CD1c-positive myeloid dendritic cell (primary cell): ENCODE data around the gene IQSEC1.
A peak's percentile ranks its signal among the peaks of the same experiment; 100 is the strongest.

Experiments used
- DNase-seq: peaks from one replicate; pipeline ENCODE4 v3.0.0-alpha.2; 2016; ENCODE audit errors: extremely low spot score

Gene IQSEC1

GRCh38 chr3:13049400-13049799 lies 23.8 kb downstream of the IQSEC1 start:
- DNase-seq = no peak

- no peak for DNase-seq
These were observed 25.7 kb downstream of the IQSEC1 start for GRCh38 chr3:13047296-13048165.

DNA sequence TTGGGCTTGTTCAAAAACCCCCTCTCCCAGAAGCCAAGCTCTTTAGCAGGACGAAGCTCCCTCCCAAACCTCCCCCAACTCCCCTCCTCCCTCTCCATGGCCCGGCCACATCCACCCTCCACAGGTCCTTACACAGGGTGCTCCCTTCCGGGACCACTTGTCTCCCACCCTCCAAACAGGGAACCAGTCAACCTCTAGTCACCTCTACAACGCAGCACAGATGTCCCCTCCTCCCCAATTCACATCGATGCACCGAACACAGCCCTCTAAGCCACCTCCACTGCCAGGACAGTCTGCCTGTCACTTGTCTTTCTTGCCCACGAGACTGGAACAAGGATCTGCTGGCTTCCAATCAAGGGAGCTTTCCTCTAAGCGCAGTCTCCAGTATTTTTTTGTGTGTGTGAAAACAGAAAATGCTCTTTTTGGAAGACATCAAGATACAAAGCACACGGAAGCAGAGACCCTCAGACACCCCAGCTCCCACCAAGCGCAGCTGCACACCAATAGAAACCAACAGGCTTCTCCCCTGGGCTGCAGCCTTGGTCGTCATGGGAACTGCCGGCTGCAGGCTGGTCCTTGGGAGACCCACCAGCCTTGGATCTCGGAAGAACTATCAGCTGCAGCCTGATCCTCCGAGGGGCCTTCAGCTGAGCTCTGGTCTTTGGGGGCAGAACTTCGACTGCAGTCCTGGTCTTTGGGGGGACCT lies 26.5 kb downstream of the IQSEC1 start:
- no peak for DNase-seq

- peak; percentile 73 for DNase-seq
These were observed 27.2 kb downstream of the IQSEC1 start for GRCh38 chr3:13045904-13046568.

DNA sequence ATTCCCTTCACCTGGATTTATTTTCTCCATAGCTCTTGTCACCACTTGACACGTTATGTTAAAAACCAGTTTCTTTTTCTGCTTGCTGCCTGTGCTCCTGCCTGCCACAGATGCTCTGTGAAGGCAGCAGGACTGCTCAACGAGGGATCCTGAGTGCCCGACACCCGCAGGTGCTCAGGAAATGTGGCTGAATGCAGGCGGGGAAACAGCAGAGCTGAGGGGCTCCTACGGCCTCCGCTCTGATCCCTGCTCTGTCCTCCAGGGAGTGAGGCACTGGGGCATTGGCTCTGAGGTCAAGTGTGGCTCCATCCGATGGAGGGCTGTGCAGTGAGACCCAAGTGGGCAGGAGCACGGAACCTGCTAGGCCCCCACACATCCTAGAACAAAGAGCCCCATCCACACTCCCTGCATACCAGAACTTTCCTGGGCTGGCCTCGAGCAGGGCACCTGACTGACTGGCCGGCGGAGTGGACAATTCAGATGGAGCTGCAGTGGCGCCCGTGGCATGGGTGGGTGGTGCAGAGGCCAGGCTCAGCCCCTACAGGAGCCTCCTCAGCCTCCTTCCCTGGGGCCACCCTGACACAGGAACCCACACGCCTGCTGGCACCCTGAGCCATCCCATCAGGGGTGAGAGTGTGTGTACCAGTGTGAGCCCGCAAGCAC lies 27.9 kb downstream of the IQSEC1 start:
- no peak for DNase-seq

- DNase-seq = no peak
These were observed 28.6 kb downstream of the IQSEC1 start for GRCh38 chr3:13044496-13045240.

GRCh38 chr3:13043656-13044055 lies 29.6 kb downstream of the IQSEC1 start:
- DNase-seq = no peak

- no peak for DNase-seq
These were observed 30.4 kb downstream of the IQSEC1 start for GRCh38 chr3:13042715-13043271.

DNA sequence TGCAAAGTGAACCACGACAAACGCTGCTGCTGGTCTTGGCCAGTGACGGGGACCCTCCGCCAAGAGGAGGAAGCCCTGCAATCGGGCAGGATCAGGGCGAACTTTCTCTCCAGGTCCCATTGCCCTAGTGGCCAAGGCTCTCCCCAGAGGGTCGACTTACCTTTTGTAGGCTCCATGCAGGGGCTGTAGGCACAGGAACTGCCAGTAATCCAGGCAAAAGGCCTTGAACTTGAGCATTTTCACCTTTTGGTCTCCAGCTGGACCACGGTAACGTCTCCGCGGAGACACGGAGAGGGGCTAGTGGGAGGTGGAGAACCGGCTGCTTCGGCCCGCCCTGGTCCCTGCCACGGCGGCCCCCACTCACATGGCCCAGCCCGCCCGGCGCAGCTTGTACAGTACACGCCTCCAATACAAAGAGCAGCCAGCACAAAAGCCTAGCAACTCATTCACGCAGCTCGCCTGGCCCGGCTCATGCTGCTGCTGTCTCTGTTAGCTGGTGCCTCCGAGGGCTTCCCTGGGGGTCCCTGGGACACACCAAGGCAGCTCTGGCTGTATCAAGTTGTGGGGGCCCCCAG lies 31.0 kb downstream of the IQSEC1 start:
- DNase-seq = no peak

GRCh38 chr3:13041113-13041776 lies 32.0 kb downstream of the IQSEC1 start:
- DNase-seq = no peak

GRCh38 chr3:13040361-13041074 lies 32.7 kb downstream of the IQSEC1 start:
- peak; percentile 70 for DNase-seq

- DNase-seq = no peak
These were observed 33.9 kb downstream of the IQSEC1 start for GRCh38 chr3:13039213-13039896.

DNA sequence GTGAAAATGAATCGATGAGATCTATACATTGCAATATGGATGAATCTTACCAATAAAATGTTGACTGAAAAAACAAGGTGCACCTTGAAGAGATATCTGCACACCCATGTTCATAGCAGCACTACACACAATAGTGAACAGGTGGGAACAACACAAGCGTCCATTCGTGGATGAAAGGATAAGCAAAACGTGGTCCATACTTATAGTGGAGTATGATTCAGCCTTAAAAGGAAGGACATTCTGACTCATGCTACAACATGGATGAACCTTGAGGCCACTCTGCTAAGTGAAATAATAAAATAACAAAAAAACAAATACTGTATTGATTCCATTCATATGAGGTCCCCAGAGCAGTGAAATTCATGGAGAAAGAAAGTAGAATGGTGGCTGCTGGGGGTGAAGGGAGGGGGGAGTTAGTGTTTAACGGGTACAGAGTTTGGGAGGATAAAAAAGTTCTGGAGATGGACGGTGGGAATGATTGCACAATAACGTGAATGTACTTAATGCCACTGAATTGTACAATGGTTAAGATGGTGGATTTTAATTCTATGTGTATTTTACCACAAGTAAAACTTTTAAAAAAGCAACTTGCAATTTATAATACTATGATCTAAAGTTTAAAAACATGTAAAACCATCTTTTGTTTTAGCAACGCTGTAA lies 35.6 kb downstream of the IQSEC1 start:
- DNase-seq = no peak

GRCh38 chr3:13034861-13035260 lies 38.4 kb downstream of the IQSEC1 start:
- DNase-seq = no peak

DNA sequence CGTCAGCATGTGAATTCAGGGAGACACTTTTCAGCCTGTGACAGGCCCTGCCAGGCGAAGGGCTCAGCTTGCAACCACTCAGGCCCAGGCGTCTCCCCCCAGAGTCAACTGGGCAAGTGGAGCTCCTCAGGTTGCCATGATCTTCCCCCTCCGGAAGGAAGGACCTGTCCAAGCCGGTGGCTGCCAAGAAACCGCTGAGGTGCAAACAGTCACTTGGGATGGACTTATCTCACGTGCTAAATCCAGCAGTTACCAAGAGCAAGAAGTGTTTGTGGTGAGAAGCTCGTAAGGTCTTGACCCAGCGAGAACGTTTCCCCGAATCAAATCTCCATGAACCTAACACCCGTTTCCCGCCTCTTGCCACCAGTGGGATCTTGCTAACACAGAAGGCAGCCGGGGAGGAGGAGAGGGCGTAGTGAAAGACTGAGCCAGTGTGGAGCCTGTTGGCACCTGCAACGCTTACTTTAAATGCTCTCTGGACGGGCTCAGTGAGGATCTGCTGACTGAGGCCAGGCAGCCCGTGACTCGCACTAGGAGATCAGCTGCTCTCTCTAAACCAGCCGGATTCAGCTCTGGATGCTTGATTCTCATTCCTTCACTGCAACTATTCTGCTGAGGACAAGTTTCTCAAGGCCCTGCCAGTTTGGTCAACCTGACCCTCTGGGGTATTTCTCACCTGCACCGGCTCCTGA lies 39.0 kb downstream of the IQSEC1 start:
- no peak for DNase-seq

DNA sequence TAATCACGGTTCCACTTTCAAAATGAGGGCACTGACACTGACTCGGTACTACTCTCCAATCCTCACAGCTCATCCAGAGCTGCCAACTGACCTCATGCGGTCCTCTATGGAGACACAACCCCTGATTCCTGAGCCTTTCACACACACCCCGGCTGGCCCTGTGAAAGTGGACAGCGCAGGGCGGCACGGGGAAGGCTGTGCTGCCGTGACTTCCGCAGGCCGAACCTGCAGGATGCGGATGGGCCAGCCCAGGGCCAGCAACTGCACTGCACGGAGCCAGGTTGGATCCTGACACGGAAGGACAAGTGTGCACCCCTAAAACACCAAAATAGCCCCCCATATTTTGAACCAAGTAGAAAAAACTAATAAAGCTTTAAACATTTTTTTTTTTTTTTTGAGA lies 41.0 kb downstream of the IQSEC1 start:
- no peak for DNase-seq

DNA sequence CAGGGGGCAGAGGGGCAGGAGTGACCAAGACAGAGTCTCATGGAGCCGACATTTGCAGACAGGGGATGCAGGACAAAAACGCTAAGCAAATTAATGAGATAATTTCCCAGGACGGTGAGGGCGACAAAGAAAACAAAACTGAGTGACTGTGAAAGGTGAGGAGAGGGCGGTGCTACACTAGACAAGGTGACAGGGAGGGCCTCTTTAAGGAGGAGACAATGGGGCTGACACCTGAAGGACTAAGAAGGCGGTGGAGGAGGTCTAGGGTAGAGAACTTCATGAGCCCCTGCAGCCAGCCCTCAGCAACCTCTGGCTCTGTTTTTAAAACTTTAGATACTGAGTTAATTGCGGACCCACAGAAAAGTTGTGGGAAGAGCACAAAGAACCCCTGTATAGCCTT lies 41.6 kb downstream of the IQSEC1 start:
- no peak for DNase-seq

DNA sequence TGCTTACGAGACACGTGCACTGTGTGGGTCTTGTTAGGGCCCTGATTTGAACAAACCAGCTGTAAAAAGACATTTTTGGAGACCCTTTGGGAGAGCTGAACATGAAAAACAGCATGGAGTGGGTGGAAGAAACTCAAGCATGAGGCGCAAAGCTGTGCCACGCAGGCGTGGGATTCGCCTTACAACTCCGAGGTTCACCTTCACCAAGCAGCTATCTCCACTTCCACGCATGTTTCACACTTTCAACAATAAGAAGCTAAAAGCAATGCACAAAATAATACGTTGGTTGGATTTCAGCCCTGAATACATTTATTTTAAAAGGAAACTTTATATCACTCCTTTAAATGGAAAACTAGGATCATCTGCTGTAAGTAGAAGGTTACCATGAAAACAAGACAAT lies 42.5 kb downstream of the IQSEC1 start:
- no peak for DNase-seq
